HUES48 (cell line): ENCODE results near the gene DRD4.
"Not testable (repeated sequence)": the region's sequence is repeated elsewhere in the genome, so short reads cannot be mapped to it uniquely, and the experiment has no call there.

Experiments
- H3K27ac ChIP-seq: one replicate; pipeline ENCODE4 v1.7.0; 2013; ENCODE audit warnings: low read depth, low read length, inconsistent platforms
- H3K27me3 ChIP-seq: 2 replicates; pipeline ENCODE4 v1.6.1; 2013; ENCODE audit warnings: mild to moderate bottlenecking, low read length; ENCODE audit not compliant: control insufficient read depth, insufficient read depth
- H3K36me3 ChIP-seq: 2 replicates; pipeline ENCODE4 v1.6.1; 2013; ENCODE audit warnings: low read length; ENCODE audit not compliant: control insufficient read depth, insufficient read depth
- H3K4me1 ChIP-seq: 2 replicates; pipeline ENCODE4 v1.6.1; 2013; ENCODE audit warnings: mild to moderate bottlenecking, low read length; ENCODE audit not compliant: control insufficient read depth, insufficient read depth
- H3K4me3 ChIP-seq: 2 replicates; pipeline ENCODE4 v1.5.1; 2013; ENCODE audit warnings: mild to moderate bottlenecking, low read depth, low read length
- H3K9ac ChIP-seq: 2 replicates; pipeline ENCODE4 v1.6.1; 2013; ENCODE audit warnings: mild to moderate bottlenecking, low read depth, low read length, moderate library complexity
- H3K9me3 ChIP-seq: 2 replicates; pipeline ENCODE4 v1.6.1; 2013; ENCODE audit warnings: low read length; ENCODE audit not compliant: control insufficient read depth, insufficient read depth

Gene DRD4

DNA sequence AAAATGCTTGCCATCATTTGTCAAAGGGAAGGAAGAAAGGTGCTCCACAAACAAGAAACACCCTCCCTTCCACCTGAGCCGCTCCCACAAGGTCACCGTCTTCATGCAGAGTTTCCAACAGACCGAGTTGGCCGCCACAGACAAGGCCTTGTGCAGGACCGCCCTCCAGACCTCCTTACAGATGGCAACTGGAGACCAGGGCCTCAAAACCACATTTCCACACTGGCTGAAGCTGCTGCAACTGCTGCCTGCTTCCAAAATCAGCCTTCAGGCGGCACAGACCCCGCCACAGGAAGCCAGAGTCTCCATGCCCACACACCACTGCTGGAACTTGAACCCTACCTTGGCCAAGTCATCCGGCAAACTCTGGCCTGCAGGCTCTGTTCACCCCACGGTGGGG, 51.6 kb downstream of the DRD4 start:
- no peaks in the 10 kb centered on the region for H3K27me3 ChIP-seq
- no peak overlapping the region for H3K27ac ChIP-seq
- no peaks in the 10 kb centered on the region for H3K9me3 ChIP-seq
- no peak overlapping the region for H3K9ac ChIP-seq
- H3K4me1 ChIP-seq, result peaks cover 10% of the 10 kb centered on the region
- no peak overlapping the region for H3K4me3 ChIP-seq
- peaks cover 59% of the 10 kb centered on the region for H3K36me3 ChIP-seq

DNA sequence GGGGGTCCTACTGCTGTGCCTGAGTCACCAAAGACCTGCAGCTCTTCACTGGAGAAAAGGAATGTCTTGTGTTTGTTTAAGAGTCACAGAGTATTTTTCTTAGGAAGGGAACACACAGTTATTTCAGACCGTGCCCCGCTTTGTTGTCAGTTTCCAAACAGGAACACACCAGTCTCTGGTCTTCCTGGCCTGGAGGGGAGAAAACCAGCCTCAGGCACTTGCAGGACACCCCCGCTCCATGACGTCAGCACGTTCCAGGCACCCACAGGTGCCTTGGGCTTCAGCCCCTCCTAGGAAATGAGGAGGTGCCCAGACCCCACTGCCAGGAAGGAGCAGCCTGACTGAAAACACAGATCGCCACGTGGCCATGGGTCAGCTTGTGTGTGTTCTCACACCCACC, 52.6 kb downstream of the DRD4 start:
- no peak overlapping the region for H3K27ac ChIP-seq
- no peaks in the 10 kb centered on the region for H3K27me3 ChIP-seq
- H3K9me3 ChIP-seq, result no peaks in the 10 kb centered on the region
- peaks cover 52% of the 10 kb centered on the region for H3K36me3 ChIP-seq
- no peak overlapping the region for H3K4me3 ChIP-seq
- H3K4me1 ChIP-seq, result peaks cover 10% of the 10 kb centered on the region
- no peak overlapping the region for H3K9ac ChIP-seq

DNA sequence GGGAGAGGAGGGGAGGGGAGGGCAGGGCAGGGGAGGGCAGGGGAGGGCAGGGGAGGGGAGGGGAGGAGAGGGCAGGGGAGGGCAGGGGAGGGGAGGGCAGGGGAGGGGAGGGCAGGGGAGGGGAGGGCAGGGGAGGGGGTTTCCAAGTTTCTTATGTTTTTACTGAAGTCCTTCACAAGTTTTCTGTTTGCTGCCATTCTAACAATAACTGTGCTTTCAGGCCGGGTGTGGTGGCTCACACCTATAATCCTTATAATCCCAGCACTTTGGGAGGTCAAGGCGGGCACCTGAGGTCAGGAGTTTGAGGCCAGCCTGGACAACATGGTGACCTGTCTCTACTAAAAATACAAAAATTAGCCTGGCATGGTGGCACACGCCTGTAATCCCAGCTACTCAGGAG, 53.2 kb downstream of the DRD4 start:
- H3K27me3 ChIP-seq, H3K9ac ChIP-seq, H3K27ac ChIP-seq, H3K9me3 ChIP-seq, H3K4me1 ChIP-seq, H3K4me3 ChIP-seq: not testable (repeated sequence)
- H3K36me3 ChIP-seq, result peaks cover 46% of the 10 kb centered on the region
